Adrenal gland (tissue), 12 donors: Measurements from ENCODE around the gene ID2. TPM values are rescaled to one million over a fixed set of nuclear protein-coding genes. Genes with fewer than 3 reads are reported as not detected.

Source experiments
- DNase-seq, 7 donors: peaks; one replicate each; pipeline ENCODE4 v3.0.0-alpha.2; 2019 to 2020
- H3K27ac ChIP-seq, 5 donors: fragments of 200-600 bp; sonication (generic) in 4 of 5; 1 replicate in 3 of 5; 2 replicates in 2 of 5; pipeline versions ENCODE4 v1.5.1 to v1.8.0; 2016 to 2020; ENCODE audit warnings: mild to moderate bottlenecking in 1 of 5
- H3K27me3 ChIP-seq: fragments of 200-600 bp; 2 replicates; pipeline ENCODE4 v1.8.0; 2021
- H3K36me3 ChIP-seq, 2 donors: fragments of 200-600 bp; replicated peaks in 1 of 2; 1 replicate in 1 of 2; 2 replicates in 1 of 2; pipeline versions ENCODE4 v1.5.1 to v1.8.0; 2018 to 2022
- H3K4me1 ChIP-seq, 2 donors: fragments of 200-600 bp; replicated peaks in 1 of 2; 1 replicate in 1 of 2; 2 replicates in 1 of 2; pipeline versions ENCODE4 v1.5.1 to v1.8.0; 2018 to 2021
- H3K4me3 ChIP-seq, 4 donors: fragments of 200-600 bp; sonication (generic) in 3 of 4; one replicate each; pipeline ENCODE4 v1.5.1; 2016 to 2018
- H3K9me3 ChIP-seq, 3 donors: fragments of 200-600 bp; sonication (generic) in 1 of 3; replicated peaks in 1 of 3; 1 replicate in 2 of 3; 2 replicates in 1 of 3; pipeline versions ENCODE4 v1.5.1 to v1.8.0; 2016 to 2021
- CTCF ChIP-seq, 6 experiments: fragments of 450-650 bp in 4 of 6; fragments of 200-600 bp in 2 of 6; sonication (generic) in 1 of 6; IDR thresholded peaks; 1 replicate in 5 of 6; 2 replicates in 1 of 6; pipeline versions ENCODE4 v1.5.1 to v1.8.0; 2016 to 2021; ENCODE audit warnings: antibody characterized with exemption in 6 of 6, mild to moderate bottlenecking in 2 of 6, moderate library complexity in 1 of 6
- POLR2A ChIP-seq, 2 donors: fragments of 450-650 bp; IDR thresholded peaks; one replicate each; pipeline ENCODE4 v1.6.1; 2017; ENCODE audit warnings: antibody characterized with exemption in 2 of 2, mild to moderate bottlenecking in 2 of 2, moderate library complexity in 1 of 2
- WGBS, 4 donors: extraction: QIAGEN DNeasy Blood & Tissue Kit in 2 of 4; methylation state at CpG; one replicate each; pipeline versions ENCODE4 v1.1.5 to v1.1.7; 2013 to 2017; 5-methylcytosine and 5-hydroxymethylcytosine counted together
- intact Hi-C, 2 donors: fragments of 100-400 bp; cut with DNase I; formaldehyde crosslinking; loops; one replicate each; pipeline versions ENCODE4 v1.14.1 to v1.15.0; 2022 to 2023
- polyA plus RNA-seq, 3 donors: library from polyadenylated mRNA; stranded (reverse); fragments of 200-250 nt in 2 of 3; fragments of 350-450 nt in 1 of 3; fragmentation: Illumina TruSeq in 1 of 3; extraction: RNeasy Lipid Tissue Mini Kit (QIAGEN cat#74804) in 1 of 3; gene quantifications; one replicate each; pipeline ENCODE4 v1.2.3, GENCODE V29; 2013 to 2014
- total RNA-seq, 9 donors: library from RNA; depleted of rRNA in 4 of 9; stranded (reverse); fragments of >200 nt in 4 of 9; fragments of 120-200 nt in 1 of 9; fragmentation: NEBNext Ultra II Directional in 1 of 9; extraction: Animal tissue kit (Norgen Biotek cat#: 25700) in 1 of 9; gene quantifications; one replicate each; pipeline versions ENCODE4 v1.1.0 to v1.2.4, GENCODE V29; 2013 to 2023
- donor health status: healthy with polysubstance abuse.
- donor health status: Bipolar disorder and iron deficiency.
- donor health status: DM: yes; HTN: yes; CAD: no.
- donor health status: DM: no; HTN: no; CAD: no.
- donor health status: DM: no; HTN: no; CAD: no.
- donor health status: DM: yes; HTN: yes; CAD: no.

The ID2 gene
- total and polyA plus RNA-seq, 12 donors, result 80.7 to 468 (median 132) TPM

DNA sequence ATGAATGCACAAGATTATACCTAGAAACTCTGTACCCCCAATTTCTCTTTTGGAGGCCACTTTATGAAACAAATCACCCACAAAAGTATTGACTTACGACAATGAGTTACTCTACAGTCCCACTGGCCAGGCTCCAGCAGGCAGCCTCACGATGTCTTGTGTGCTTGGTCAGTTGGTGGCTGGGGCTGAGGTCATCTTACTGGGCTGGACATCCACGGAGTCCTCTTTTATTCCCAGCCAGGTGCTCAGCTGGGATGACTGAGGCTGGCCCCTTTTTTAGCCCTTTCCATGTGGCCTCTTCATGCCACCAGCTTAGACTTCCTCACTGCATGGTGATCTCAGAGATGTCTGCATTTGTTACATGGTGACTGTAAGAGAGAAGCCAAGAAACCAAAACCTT lies 8.9 kb upstream of the ID2 start:
- H3K36me3 ChIP-seq, result no peaks in the 10 kb centered on the region
- intact Hi-C loops, result loop anchor here in 1 of 2 donors (10.0 kb wide), 1 partner anchor 148 kb away; no protein-coding TSS in a partner anchor
- no peak overlapping the region for H3K27ac ChIP-seq
- peak in 1 of 7 donors; percentile 49 for DNase-seq
- H3K4me1 ChIP-seq, result peaks cover 7 to 14% of the 10 kb centered on the region in 2 donors
- H3K9me3 ChIP-seq, result no peaks in the 10 kb centered on the region
- H3K27me3 ChIP-seq, result no peaks in the 10 kb centered on the region
- TF ChIP-seq POLR2A (IDR thresholded peaks at IDR 0.05) (no peak), CTCF (IDR thresholded peaks at IDR 0.05) (no peak)
- WGBS, 4 donors, result 76 to 85% (median 79%) methylated on average over 3 of the region's 3 CpGs
- H3K4me3 ChIP-seq, result no peak overlapping the region

GRCh38 chr2:8673381-8673780 lies 8.5 kb upstream of the ID2 start:
- intact Hi-C loops, result loop anchor here in 1 of 2 donors (10.0 kb wide), 1 partner anchor 149 kb away; no protein-coding TSS in a partner anchor
- 86 to 94% (median 93%) methylated on average over 1 to 3 of the region's 3 CpGs for WGBS, 4 donors
- H3K4me1 ChIP-seq, result peaks cover 10 to 18% of the 10 kb centered on the region in 2 donors
- no peak overlapping the region for H3K4me3 ChIP-seq
- H3K27ac ChIP-seq, result no peak overlapping the region
- peak in 1 of 7 donors; percentile 17 for DNase-seq
- H3K9me3 ChIP-seq, result no peaks in the 10 kb centered on the region
- H3K27me3 ChIP-seq, result no peaks in the 10 kb centered on the region
- TF ChIP-seq POLR2A (IDR thresholded peaks at IDR 0.05) (no peak), CTCF (IDR thresholded peaks at IDR 0.05) (no peak)
- H3K36me3 ChIP-seq, result no peaks in the 10 kb centered on the region

- Histone ChIP-seq H3K27ac (no peak overlapping the region), H3K4me1 (peaks cover 10 to 18% of the 10 kb centered on the region in 2 donors), H3K27me3 (no peaks in the 10 kb centered on the region), H3K4me3 (no peak overlapping the region), H3K9me3 (no peaks in the 10 kb centered on the region), H3K36me3 (no peaks in the 10 kb centered on the region)
- DNase-seq, result no peak
- intact Hi-C loops, result loop anchor here in 1 of 2 donors (10.0 kb wide), 1 partner anchor 150 kb away; no protein-coding TSS in a partner anchor
- 92 to 96% (median 95%) methylated on average over 8 of the region's 8 CpGs for WGBS, 4 donors
- TF ChIP-seq CTCF (IDR thresholded peaks at IDR 0.05), result no peak
- TF ChIP-seq POLR2A (IDR thresholded peaks at IDR 0.05), result no peak
Observed at GRCh38 chr2:8674420-8675009, 7.3 kb upstream of the ID2 start.

DNA sequence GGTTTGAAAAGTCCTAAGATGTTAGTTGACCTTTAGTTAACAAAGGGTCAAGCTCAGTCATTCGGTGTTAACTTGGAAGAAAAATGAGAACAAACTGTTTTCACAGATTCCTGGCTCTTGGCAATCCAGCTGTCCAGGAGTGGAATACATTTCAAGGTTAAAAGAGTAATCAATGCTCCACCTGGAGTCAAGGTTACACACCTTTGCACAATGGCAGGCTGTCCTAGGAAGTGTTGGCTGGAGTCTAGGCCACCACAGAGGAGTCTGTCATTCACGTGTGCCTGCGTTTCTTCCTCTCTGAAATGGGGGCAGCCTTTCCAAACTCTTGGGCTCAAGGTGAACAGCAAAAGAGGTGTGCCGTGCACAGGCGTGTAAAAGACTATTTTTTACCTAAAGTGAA lies 6.3 kb upstream of the ID2 start:
- no peak for DNase-seq
- WGBS, 4 donors, result 83 to 94% (median 92%) methylated on average over 5 of the region's 5 CpGs
- TF ChIP-seq POLR2A (IDR thresholded peaks at IDR 0.05) (no peak), CTCF (IDR thresholded peaks at IDR 0.05) (no peak)
- Histone ChIP-seq H3K27me3 (no peaks in the 10 kb centered on the region), H3K9me3 (no peaks in the 10 kb centered on the region), H3K4me1 (peaks cover 16 to 28% of the 10 kb centered on the region in 2 donors), H3K36me3 (no peaks in the 10 kb centered on the region), H3K27ac (no peak overlapping the region), H3K4me3 (no peak overlapping the region)
- intact Hi-C loops, result loop anchor here in 1 of 2 donors (10.0 kb wide), 1 partner anchor 151 kb away; no protein-coding TSS in a partner anchor
